ENCODE measurements around the gene IQCF5. TPM values are rescaled to one million over a fixed set of nuclear protein-coding genes. Genes with fewer than 3 reads are reported as not detected.

Gene IQCF5
- total and polyA plus RNA-seq, 2 donors (not counting 3 experiments of a cell fraction or from before 2014, with no cell fraction given), result not detected

GRCh38 chr3:51874411-51874810 lies 990 bp downstream of the IQCF5 start:
- intact Hi-C loops (cut with micrococcal nuclease), result no loop called here

More at GRCh38 chr3:51874411-51874810, 990 bp downstream of the IQCF5 start:
- FAIRE-seq (no peak), DNase-seq (ENCODE audit: low read depth, low spot score) (no peak)
- Histone ChIP-seq H3K36me3 (ENCODE audit: control insufficient read depth in 2 of 2, extremely low read depth in 1 of 2, insufficient read depth in 2 of 2, low read length in 2 of 2) (no peaks in the 10 kb centered on the region), H3K79me2 (ENCODE audit: control insufficient read depth, insufficient read depth, low read length) (no peaks in the 10 kb centered on the region), H2AFZ (ENCODE audit: low read depth, low read length) (no peak overlapping the region), H3K4me3 (replicated peaks in 1 of 3; ENCODE audit: insufficient read depth in 1 of 3, low read depth in 1 of 3, low read length in 3 of 3) (no peak overlapping the region), H3K9ac (replicated peaks; ENCODE audit: extremely low read depth, insufficient read depth, low read length) (no peak overlapping the region), H3K4me1 (ENCODE audit: control insufficient read depth, extremely low read depth, insufficient read depth, low read length) (no peaks in the 10 kb centered on the region), H3K27ac (ENCODE audit: insufficient read depth, low read depth, low read length) (no peak overlapping the region), H4K20me1 (replicated peaks; ENCODE audit: control insufficient read depth, extremely low read depth, insufficient read depth, low read length) (no peaks in the 10 kb centered on the region), H3K9me1 (replicated peaks; ENCODE audit: control insufficient read depth, extremely low read depth, insufficient read depth, low read length) (no peaks in the 10 kb centered on the region), H3K27me3 (ENCODE audit: control insufficient read depth in 2 of 2, insufficient read depth in 2 of 2, low read length in 2 of 2) (peaks cover 0 to 2% of the 10 kb centered on the region in 2 experiments), H3K9me3 (replicated peaks; ENCODE audit: control insufficient read depth, insufficient read depth, low read length) (no peaks in the 10 kb centered on the region), H3K4me2 (ENCODE audit: insufficient read depth, low read length) (no peak overlapping the region)
- CTCF ChIA-PET, result no interaction called here
- no peak for TF ChIP-seq MAX (IDR thresholded peaks at IDR 0.05; ENCODE audit: insufficient read depth, insufficient read length)
- no peak for TF ChIP-seq JUN (IDR thresholded peaks at IDR 0.05; ENCODE audit: borderline replicate concordance, insufficient read depth, insufficient read length, low read depth)
- no peak for TF ChIP-seq MYC (IDR thresholded peaks at IDR 0.05; ENCODE audit: low read depth, low read length)
- no peak for TF ChIP-seq EZH2 (IDR thresholded peaks at IDR 0.05; ENCODE audit: borderline replicate concordance, low read depth, low read length, severe bottlenecking)
- TF ChIP-seq POLR2A (IDR thresholded peaks at IDR 0.05; ENCODE audit: low read depth, low read length), result no peak
- TF ChIP-seq, protein P1, sequence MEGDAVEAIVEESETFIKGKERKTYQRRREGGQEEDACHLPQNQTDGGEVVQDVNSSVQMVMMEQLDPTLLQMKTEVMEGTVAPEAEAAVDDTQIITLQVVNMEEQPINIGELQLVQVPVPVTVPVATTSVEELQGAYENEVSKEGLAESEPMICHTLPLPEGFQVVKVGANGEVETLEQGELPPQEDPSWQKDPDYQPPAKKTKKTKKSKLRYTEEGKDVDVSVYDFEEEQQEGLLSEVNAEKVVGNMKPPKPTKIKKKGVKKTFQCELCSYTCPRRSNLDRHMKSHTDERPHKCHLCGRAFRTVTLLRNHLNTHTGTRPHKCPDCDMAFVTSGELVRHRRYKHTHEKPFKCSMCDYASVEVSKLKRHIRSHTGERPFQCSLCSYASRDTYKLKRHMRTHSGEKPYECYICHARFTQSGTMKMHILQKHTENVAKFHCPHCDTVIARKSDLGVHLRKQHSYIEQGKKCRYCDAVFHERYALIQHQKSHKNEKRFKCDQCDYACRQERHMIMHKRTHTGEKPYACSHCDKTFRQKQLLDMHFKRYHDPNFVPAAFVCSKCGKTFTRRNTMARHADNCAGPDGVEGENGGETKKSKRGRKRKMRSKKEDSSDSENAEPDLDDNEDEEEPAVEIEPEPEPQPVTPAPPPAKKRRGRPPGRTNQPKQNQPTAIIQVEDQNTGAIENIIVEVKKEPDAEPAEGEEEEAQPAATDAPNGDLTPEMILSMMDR (IDR thresholded peaks at IDR 0.05; ENCODE audit: extremely low read depth in 1 of 2, insufficient read depth in 1 of 2, low read depth in 1 of 2, low read length in 2 of 2), result no peak
- no peak for TF ChIP-seq FOS (IDR thresholded peaks at IDR 0.05; ENCODE audit: borderline replicate concordance, insufficient read depth, low read length)
- no peak for TF ChIP-seq GATA2 (IDR thresholded peaks at IDR 0.05; ENCODE audit: insufficient read depth, insufficient read length, low read depth, low read length)
- TF ChIP-seq POLR2AphosphoS5 (IDR thresholded peaks at IDR 0.05; ENCODE audit: insufficient read depth, low read depth, low read length), result no peak
- dilution Hi-C loops (cut with MboI; ENCODE audit: extremely low pct_ligation_motif_present, low sequenced_read_pairs), result no loop called here
- no TSS peak for BruUV-seq (replicated peaks)
- POLR2A ChIA-PET, result no interaction called here

All from endothelial cell of umbilical vein (primary cell).